Neural cell (in vitro differentiated cells): Measurements from ENCODE around the gene COX7A2L. TPM values are rescaled to one million over a fixed set of nuclear protein-coding genes. Genes with fewer than 3 reads are reported as not detected.
"Not testable (repeated sequence)": the region's sequence is repeated elsewhere in the genome, so short reads cannot be mapped to it uniquely, and the experiment has no call there.

ENCODE experiments used
- H2AFZ ChIP-seq: fragments of 200-600, 300-800 bp; sonication (generic), shearing (Covaris generic); 2 replicates; pipeline ENCODE4 v1.6.0; 2014; ENCODE audit warnings: low read depth, mild to moderate bottlenecking, antibody characterized with exemption, low read length, moderate library complexity
- H3F3A ChIP-seq: fragments of 200-600 bp; shearing (Covaris generic); 2 replicates; pipeline ENCODE4 v1.6.1; 2016; ENCODE audit warnings: mild to moderate bottlenecking, moderate library complexity, mixed read lengths, antibody characterized with exemption, low read length; ENCODE audit not compliant: insufficient read depth, poor library complexity, severe bottlenecking
- H3K27ac ChIP-seq: fragments of 200-600, 300-800 bp; sonication (generic), shearing (Covaris generic); 2 replicates; pipeline ENCODE4 v1.5.1; 2014; ENCODE audit warnings: mild to moderate bottlenecking, low read length, moderate library complexity
- H3K27me3 ChIP-seq: fragments of 300-800, 200-600 bp; sonication (generic), shearing (Covaris generic); 2 replicates; pipeline ENCODE4 v1.6.0; 2014; ENCODE audit warnings: mild to moderate bottlenecking, low read depth, low read length, moderate library complexity; ENCODE audit not compliant: insufficient read depth
- H3K36me3 ChIP-seq: fragments of 300-800, 200-600 bp; sonication (generic), shearing (Covaris generic); 2 replicates; pipeline ENCODE4 v1.5.1; 2014; ENCODE audit warnings: mild to moderate bottlenecking, antibody characterized with exemption, low read length, moderate library complexity; ENCODE audit not compliant: insufficient read depth
- H3K4me2 ChIP-seq: fragments of 300-800, 200-600 bp; sonication (generic), shearing (Covaris generic); 2 replicates; pipeline ENCODE4 v1.6.0; 2014; ENCODE audit warnings: mild to moderate bottlenecking, low read length
- H3K4me3 ChIP-seq: fragments of 300-800, 200-600 bp; sonication (generic), shearing (Covaris generic); 2 replicates; pipeline ENCODE4 v1.5.1; 2014; ENCODE audit warnings: mild to moderate bottlenecking, low read length, moderate library complexity
- H3K79me2 ChIP-seq: fragments of 200-600 bp; shearing (Covaris generic); replicated peaks from 2 replicates; pipeline ENCODE4 v1.6.0; 2014; ENCODE audit warnings: mild to moderate bottlenecking, low read length, moderate library complexity; ENCODE audit not compliant: insufficient read depth
- H3K9ac ChIP-seq: fragments of 300-800, 200-600 bp; sonication (generic), shearing (Covaris generic); 2 replicates; pipeline ENCODE4 v1.6.1; 2016; ENCODE audit warnings: mild to moderate bottlenecking, low read length, mixed read lengths
- H3K9me2 ChIP-seq: fragments of 200-600 bp; shearing (Covaris generic); 2 replicates; pipeline ENCODE4 v1.6.1; 2016; ENCODE audit warnings: mild to moderate bottlenecking, low read length, mixed read lengths; ENCODE audit not compliant: insufficient read depth
- H3K9me3 ChIP-seq: fragments of 200-600, 300-800 bp; sonication (generic), shearing (Covaris generic); 2 replicates; pipeline ENCODE4 v1.6.1; 2016; ENCODE audit warnings: mild to moderate bottlenecking, mixed run types, low read length, moderate library complexity, mixed read lengths
- H4K20me1 ChIP-seq: fragments of 200-600 bp; shearing (Covaris generic); 2 replicates; pipeline ENCODE4 v1.6.1; 2016; ENCODE audit warnings: mild to moderate bottlenecking, mixed run types; ENCODE audit not compliant: insufficient read depth
- EP300 ChIP-seq: fragments of 450-650 bp; conservative IDR thresholded peaks from 2 replicates; pipeline ENCODE4 v1.6.1; 2014; ENCODE audit warnings: antibody characterized with exemption, mild to moderate bottlenecking, moderate library complexity; ENCODE audit not compliant: poor library complexity, severe bottlenecking
- EZH2 ChIP-seq: fragments of 200-600, 300-800 bp; shearing (Covaris generic), sonication (generic); IDR thresholded peaks from 2 replicates; pipeline ENCODE4 v1.6.1; 2014; ENCODE audit warnings: antibody characterized with exemption, low read length, borderline replicate concordance, mild to moderate bottlenecking; ENCODE audit not compliant: insufficient read depth, poor library complexity, severe bottlenecking
- MXI1 ChIP-seq: fragments of 450-650 bp; conservative IDR thresholded peaks from 2 replicates; pipeline ENCODE4 v1.6.1; 2014; ENCODE audit warnings: antibody characterized with exemption, mild to moderate bottlenecking; ENCODE audit not compliant: poor library complexity, severe bottlenecking
- POLR2AphosphoS5 ChIP-seq: IDR thresholded peaks from 2 replicates; pipeline ENCODE4 v1.6.1; 2012
- RAD21 ChIP-seq: fragments of 450-650 bp; conservative IDR thresholded peaks from 2 replicates; pipeline ENCODE4 v1.6.1; 2014; ENCODE audit warnings: antibody characterized with exemption, mild to moderate bottlenecking, moderate library complexity
- SMC3 ChIP-seq: fragments of 450-650 bp; conservative IDR thresholded peaks from 2 replicates; pipeline ENCODE4 v1.6.1; 2014; ENCODE audit warnings: antibody characterized with exemption, mild to moderate bottlenecking, moderate library complexity; ENCODE audit not compliant: poor library complexity
- TAF1 ChIP-seq: IDR thresholded peaks from 2 replicates; pipeline ENCODE4 v1.6.1; 2012; ENCODE audit warnings: low read depth
- polyA plus RNA-seq: library from polyadenylated mRNA; depleted of rRNA; stranded (reverse); fragments of >200 nt; gene quantifications from 2 replicates; pipeline ENCODE4 v1.2.3, GENCODE V29; 2014
- TF ChIP-seq, protein P1 (sequence below): IDR thresholded peaks from 2 replicates; pipeline ENCODE4 v1.6.1; 2012; ENCODE audit warnings: borderline replicate concordance
- TF ChIP-seq, protein P2 (sequence below): fragments of 450-650 bp; IDR thresholded peaks from 2 replicates; pipeline ENCODE4 v1.5.1; 2014; ENCODE audit warnings: antibody characterized with exemption, mild to moderate bottlenecking, moderate library complexity; ENCODE audit not compliant: poor library complexity, severe bottlenecking

COX7A2L gene
- polyA plus RNA-seq, 1 donor from 2014 or later = 425 TPM

DNA sequence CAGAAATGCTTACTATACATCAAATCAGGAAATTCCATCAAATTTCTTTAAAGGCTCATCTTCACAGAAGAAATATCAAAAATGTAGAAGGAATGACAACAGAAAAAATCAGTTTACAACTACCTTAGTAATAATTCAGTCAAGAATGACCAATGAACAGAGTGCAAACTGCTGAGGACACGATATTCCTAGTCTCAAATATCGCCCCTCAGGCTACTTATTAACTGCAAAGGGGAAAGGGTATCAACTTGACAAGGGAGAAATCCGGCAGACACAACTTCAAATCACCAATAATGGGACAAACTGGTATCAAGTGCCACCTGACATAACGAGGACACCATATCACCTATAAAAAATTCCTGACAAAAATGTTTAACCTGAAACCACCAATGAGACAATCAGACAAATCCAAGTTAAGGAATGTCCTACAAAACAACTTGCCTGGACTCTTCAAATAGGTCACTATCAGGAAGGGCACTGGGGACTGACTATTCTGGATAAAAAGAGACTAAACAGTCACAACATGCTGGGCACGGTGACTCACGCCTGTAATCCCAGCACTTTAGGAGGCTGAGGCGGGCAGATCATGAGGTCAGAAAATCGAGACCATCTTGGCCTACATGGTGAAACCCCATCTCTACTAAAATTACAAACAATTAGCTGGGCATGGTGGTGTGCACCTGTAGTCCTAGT is 12.8 kb downstream of the COX7A2L start:
- Histone ChIP-seq H3K4me2 (no peak overlapping the region), H4K20me1 (no peaks in the 10 kb centered on the region), H3K27ac (no peak overlapping the region), H2AFZ (no peak overlapping the region), H3K9me2 (no peaks in the 10 kb centered on the region), H3F3A (no peaks in the 10 kb centered on the region), H3K4me3 (no peak overlapping the region), H3K27me3 (no peaks in the 10 kb centered on the region), H3K36me3 (no peaks in the 10 kb centered on the region), H3K9ac (no peak overlapping the region), H3K9me3 (no peaks in the 10 kb centered on the region), H3K79me2 (peaks cover 18% of the 10 kb centered on the region)
- TF ChIP-seq POLR2AphosphoS5 = no peak
- TF ChIP-seq, protein P1, sequence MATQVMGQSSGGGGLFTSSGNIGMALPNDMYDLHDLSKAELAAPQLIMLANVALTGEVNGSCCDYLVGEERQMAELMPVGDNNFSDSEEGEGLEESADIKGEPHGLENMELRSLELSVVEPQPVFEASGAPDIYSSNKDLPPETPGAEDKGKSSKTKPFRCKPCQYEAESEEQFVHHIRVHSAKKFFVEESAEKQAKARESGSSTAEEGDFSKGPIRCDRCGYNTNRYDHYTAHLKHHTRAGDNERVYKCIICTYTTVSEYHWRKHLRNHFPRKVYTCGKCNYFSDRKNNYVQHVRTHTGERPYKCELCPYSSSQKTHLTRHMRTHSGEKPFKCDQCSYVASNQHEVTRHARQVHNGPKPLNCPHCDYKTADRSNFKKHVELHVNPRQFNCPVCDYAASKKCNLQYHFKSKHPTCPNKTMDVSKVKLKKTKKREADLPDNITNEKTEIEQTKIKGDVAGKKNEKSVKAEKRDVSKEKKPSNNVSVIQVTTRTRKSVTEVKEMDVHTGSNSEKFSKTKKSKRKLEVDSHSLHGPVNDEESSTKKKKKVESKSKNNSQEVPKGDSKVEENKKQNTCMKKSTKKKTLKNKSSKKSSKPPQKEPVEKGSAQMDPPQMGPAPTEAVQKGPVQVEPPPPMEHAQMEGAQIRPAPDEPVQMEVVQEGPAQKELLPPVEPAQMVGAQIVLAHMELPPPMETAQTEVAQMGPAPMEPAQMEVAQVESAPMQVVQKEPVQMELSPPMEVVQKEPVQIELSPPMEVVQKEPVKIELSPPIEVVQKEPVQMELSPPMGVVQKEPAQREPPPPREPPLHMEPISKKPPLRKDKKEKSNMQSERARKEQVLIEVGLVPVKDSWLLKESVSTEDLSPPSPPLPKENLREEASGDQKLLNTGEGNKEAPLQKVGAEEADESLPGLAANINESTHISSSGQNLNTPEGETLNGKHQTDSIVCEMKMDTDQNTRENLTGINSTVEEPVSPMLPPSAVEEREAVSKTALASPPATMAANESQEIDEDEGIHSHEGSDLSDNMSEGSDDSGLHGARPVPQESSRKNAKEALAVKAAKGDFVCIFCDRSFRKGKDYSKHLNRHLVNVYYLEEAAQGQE = no peak
- TF ChIP-seq, protein P2, sequence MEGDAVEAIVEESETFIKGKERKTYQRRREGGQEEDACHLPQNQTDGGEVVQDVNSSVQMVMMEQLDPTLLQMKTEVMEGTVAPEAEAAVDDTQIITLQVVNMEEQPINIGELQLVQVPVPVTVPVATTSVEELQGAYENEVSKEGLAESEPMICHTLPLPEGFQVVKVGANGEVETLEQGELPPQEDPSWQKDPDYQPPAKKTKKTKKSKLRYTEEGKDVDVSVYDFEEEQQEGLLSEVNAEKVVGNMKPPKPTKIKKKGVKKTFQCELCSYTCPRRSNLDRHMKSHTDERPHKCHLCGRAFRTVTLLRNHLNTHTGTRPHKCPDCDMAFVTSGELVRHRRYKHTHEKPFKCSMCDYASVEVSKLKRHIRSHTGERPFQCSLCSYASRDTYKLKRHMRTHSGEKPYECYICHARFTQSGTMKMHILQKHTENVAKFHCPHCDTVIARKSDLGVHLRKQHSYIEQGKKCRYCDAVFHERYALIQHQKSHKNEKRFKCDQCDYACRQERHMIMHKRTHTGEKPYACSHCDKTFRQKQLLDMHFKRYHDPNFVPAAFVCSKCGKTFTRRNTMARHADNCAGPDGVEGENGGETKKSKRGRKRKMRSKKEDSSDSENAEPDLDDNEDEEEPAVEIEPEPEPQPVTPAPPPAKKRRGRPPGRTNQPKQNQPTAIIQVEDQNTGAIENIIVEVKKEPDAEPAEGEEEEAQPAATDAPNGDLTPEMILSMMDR = no peak
- no peak for TF ChIP-seq EP300
- TF ChIP-seq TAF1 = no peak
- TF ChIP-seq EZH2 = no peak
- no peak for TF ChIP-seq SMC3
- no peak for TF ChIP-seq MXI1
- TF ChIP-seq RAD21 = no peak

DNA sequence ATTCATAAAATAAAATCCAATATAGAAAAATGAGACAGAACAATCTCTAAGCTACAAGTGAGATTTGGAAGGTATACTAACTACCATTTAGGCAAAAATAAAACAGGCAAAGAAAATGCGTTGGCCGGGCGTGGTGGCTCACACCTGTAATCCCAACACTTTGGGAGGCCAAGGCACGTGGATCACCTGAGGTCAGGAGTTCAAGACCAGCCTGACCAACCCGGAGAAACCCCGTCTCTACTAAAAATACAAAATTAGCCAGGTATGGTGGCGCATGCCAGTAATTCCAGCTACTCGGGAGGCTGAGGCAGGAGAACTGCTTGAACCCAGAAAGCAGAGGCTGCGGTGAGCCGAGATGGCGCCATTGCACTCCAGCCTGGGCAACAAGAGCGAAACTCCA is 13.5 kb downstream of the COX7A2L start:
- not testable (repeated sequence) for H3K36me3 ChIP-seq, H3F3A ChIP-seq, H4K20me1 ChIP-seq, H3K9ac ChIP-seq, H3K4me2 ChIP-seq, H3K9me2 ChIP-seq, H3K27me3 ChIP-seq, H2AFZ ChIP-seq, H3K27ac ChIP-seq, H3K4me3 ChIP-seq, H3K9me3 ChIP-seq
- H3K79me2 ChIP-seq = peaks cover 12% of the 10 kb centered on the region

DNA sequence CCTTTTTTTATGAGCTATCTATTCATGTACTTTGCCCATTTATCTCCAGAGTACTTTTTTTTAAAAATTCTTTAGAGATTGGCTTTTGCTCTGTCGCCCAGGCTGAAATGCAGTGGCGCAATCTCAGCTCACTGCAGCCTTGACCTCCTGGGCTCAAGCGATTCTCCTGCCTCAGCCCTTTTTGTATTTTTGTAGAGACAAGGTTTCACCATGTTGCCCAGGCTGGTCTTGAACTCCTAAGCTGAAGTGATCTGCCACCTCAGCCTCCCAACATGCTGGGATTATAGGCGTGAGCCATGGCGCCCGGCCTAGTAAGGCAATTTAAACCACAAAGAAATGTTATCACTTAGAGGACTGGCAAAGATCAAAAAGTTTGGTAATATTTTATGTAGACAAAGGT is 14.2 kb downstream of the COX7A2L start:
- not testable (repeated sequence) for H3K9ac ChIP-seq, H3F3A ChIP-seq, H3K4me3 ChIP-seq, H3K79me2 ChIP-seq, H3K27me3 ChIP-seq, H3K36me3 ChIP-seq, H3K4me2 ChIP-seq, H3K9me2 ChIP-seq, H3K27ac ChIP-seq, H3K9me3 ChIP-seq, H4K20me1 ChIP-seq, H2AFZ ChIP-seq
